SK-N-SH (cell line): ENCODE data around the gene STIL. TPM values are rescaled to one million over a fixed set of nuclear protein-coding genes. Genes with fewer than 3 reads are reported as not detected.
A peak's percentile ranks its signal among the peaks of the same experiment; 100 is the strongest.

Source experiments
- CTCF ChIA-PET: fragments of 300-600, 350-600 bp; formaldehyde crosslinking; extraction: SDS; loops from one replicate; lab custom pipeline; 2021; lab: Yijun Ruan, JAX
- POLR2A ChIA-PET: fragments of 350-600 bp; sonication (Branson Sonifier 250); formaldehyde crosslinking; extraction: SDS; loops from one replicate; lab custom pipeline; 2020; ENCODE audit warnings: antibody characterized with exemption, inconsistent platforms; lab: Yijun Ruan, JAX
- DNase-seq: peaks from one replicate; pipeline ENCODE4 v3.0.0; 2012
- H2AFZ ChIP-seq: fragments of 200-600 bp; sonication (generic); 2 replicates; pipeline ENCODE4 v1.8.1; 2016; ENCODE audit warnings: antibody characterized with exemption, mild to moderate bottlenecking, low read depth
- H3F3A ChIP-seq: fragments of 200-600 bp; sonication (generic); replicated peaks from 2 replicates; pipeline ENCODE3; 2016; ENCODE audit warnings: antibody characterized with exemption, mild to moderate bottlenecking; ENCODE audit not compliant: insufficient read depth
- H3K27ac ChIP-seq, 2 experiments: fragments of 200-500 bp in 1 of 2; fragments of 200-600 bp in 1 of 2; sonication (Bioruptor generic) in 1 of 2; sonication (generic), shearing (Covaris generic) in 1 of 2; 2 replicates each; pipeline versions ENCODE4 v1.5.1 to v1.6.1; 2014 to 2016; ENCODE audit warnings: low read depth in 2 of 2, inconsistent platforms in 1 of 2, low read length in 1 of 2, mild to moderate bottlenecking in 1 of 2, mixed read lengths in 1 of 2
- H3K27me3 ChIP-seq: fragments of 200-600 bp; sonication (generic), shearing (Covaris generic); 2 replicates; pipeline ENCODE4 v1.6.1; 2016; ENCODE audit warnings: mixed run types; ENCODE audit not compliant: insufficient read depth
- H3K36me3 ChIP-seq, 2 experiments: fragments of 200-500 bp in 1 of 2; fragments of 200-600 bp in 1 of 2; sonication (Bioruptor generic) in 1 of 2; sonication (generic) in 1 of 2; replicated peaks in 1 of 2; 2 replicates each; pipeline versions ENCODE3 to v1.5.1; 2014 to 2016; ENCODE audit warnings: low read length in 1 of 2, mild to moderate bottlenecking in 1 of 2; ENCODE audit not compliant: insufficient read depth in 2 of 2, control insufficient read depth in 1 of 2
- H3K4me1 ChIP-seq, 2 experiments: fragments of 200-500 bp in 1 of 2; fragments of 200-600 bp in 1 of 2; sonication (Bioruptor generic) in 1 of 2; sonication (generic), shearing (Covaris generic) in 1 of 2; 2 replicates each; pipeline versions ENCODE4 v1.5.1 to v1.6.1; 2014 to 2016; ENCODE audit warnings: low read depth in 1 of 2, low read length in 1 of 2, mixed run types in 1 of 2; ENCODE audit not compliant: insufficient read depth in 2 of 2, control insufficient read depth in 1 of 2
- H3K4me2 ChIP-seq: fragments of 200-600 bp; sonication (generic), shearing (Covaris generic); 2 replicates; pipeline ENCODE4 v1.6.1; 2017; ENCODE audit warnings: mixed run types
- H3K4me3 ChIP-seq, 2 experiments: fragments of 200-500 bp in 1 of 2; fragments of 200-600 bp in 1 of 2; sonication (Bioruptor generic) in 1 of 2; sonication (generic), shearing (Covaris generic) in 1 of 2; 2 replicates each; pipeline versions ENCODE4 v1.5.1 to v1.8.1; 2014 to 2016; ENCODE audit warnings: low read depth in 2 of 2, inconsistent platforms in 1 of 2, low read length in 1 of 2, mild to moderate bottlenecking in 1 of 2, mixed read lengths in 1 of 2, moderate library complexity in 1 of 2
- H3K79me2 ChIP-seq: fragments of 200-600 bp; sonication (generic); 2 replicates; pipeline ENCODE4 v1.8.1; 2017; ENCODE audit warnings: mild to moderate bottlenecking; ENCODE audit not compliant: insufficient read depth
- H3K9ac ChIP-seq: fragments of 200-600 bp; sonication (generic); 2 replicates; pipeline ENCODE4 v1.6.1; 2017; ENCODE audit warnings: mixed run types
- H3K9me2 ChIP-seq: fragments of 200-600 bp; sonication (generic); 2 replicates; pipeline ENCODE4 v1.6.1; 2017; ENCODE audit warnings: mixed run types
- H3K9me3 ChIP-seq: fragments of 200-600 bp; sonication (generic); 2 replicates; pipeline ENCODE4 v1.6.1; 2017; ENCODE audit warnings: mixed run types, mild to moderate bottlenecking, moderate library complexity
- H4K20me1 ChIP-seq: fragments of 200-600 bp; sonication (generic); 2 replicates; pipeline ENCODE4 v1.6.1; 2017; ENCODE audit warnings: mild to moderate bottlenecking, mixed run types; ENCODE audit not compliant: insufficient read depth
- EP300 ChIP-seq, 2 experiments: IDR thresholded peaks; 2 replicates each; pipeline versions ENCODE4 v1.4.0 to v1.6.1; 2012; ENCODE audit warnings: borderline replicate concordance in 1 of 2, low read depth in 1 of 2, low read length in 1 of 2
- IRF3 ChIP-seq: fragments of 150-350 bp; IDR thresholded peaks from 2 replicates; pipeline ENCODE4 v1.6.1; 2016; ENCODE audit warnings: mild to moderate bottlenecking, low read depth, low read length
- JUND ChIP-seq: IDR thresholded peaks from 2 replicates; pipeline ENCODE4 v1.4.0; 2012
- MAX ChIP-seq: IDR thresholded peaks from 2 replicates; pipeline ENCODE4 v1.4.0; 2012; ENCODE audit warnings: low read depth
- MEF2A ChIP-seq: IDR thresholded peaks from 2 replicates; pipeline ENCODE4 v1.4.0; 2012; ENCODE audit warnings: low read depth, borderline replicate concordance
- REST ChIP-seq: IDR thresholded peaks from 2 replicates; pipeline ENCODE4 v1.6.1; 2012; ENCODE audit warnings: mild to moderate bottlenecking, low read depth, low read length, moderate library complexity
- USF1 ChIP-seq: IDR thresholded peaks from 2 replicates; pipeline ENCODE4 v1.4.0; 2012; ENCODE audit warnings: low read depth, borderline replicate concordance
- WGBS: methylation state at CpG from one replicate; pipeline ENCODE4 v1.1.6; 2017; ENCODE audit warnings: low lambda C conversion rate; 5-methylcytosine and 5-hydroxymethylcytosine counted together
- polyA plus RNA-seq, 3 experiments: library from polyadenylated mRNA; depleted of rRNA; stranded (reverse); fragments of >200 nt; gene quantifications; 2 replicates each; pipeline ENCODE4 v1.2.3, GENCODE V29; 2012
- TF ChIP-seq, protein P1 (sequence below): IDR thresholded peaks from 2 replicates; pipeline ENCODE4 v1.4.0; 2012; ENCODE audit warnings: low read depth, borderline replicate concordance

The STIL gene
- polyA plus RNA-seq, 1 of the 3 experiments (the other 2 are of a cell fraction), result 4.9 TPM

- TF ChIP-seq MEF2A, result no peak
- TF ChIP-seq, protein P1, sequence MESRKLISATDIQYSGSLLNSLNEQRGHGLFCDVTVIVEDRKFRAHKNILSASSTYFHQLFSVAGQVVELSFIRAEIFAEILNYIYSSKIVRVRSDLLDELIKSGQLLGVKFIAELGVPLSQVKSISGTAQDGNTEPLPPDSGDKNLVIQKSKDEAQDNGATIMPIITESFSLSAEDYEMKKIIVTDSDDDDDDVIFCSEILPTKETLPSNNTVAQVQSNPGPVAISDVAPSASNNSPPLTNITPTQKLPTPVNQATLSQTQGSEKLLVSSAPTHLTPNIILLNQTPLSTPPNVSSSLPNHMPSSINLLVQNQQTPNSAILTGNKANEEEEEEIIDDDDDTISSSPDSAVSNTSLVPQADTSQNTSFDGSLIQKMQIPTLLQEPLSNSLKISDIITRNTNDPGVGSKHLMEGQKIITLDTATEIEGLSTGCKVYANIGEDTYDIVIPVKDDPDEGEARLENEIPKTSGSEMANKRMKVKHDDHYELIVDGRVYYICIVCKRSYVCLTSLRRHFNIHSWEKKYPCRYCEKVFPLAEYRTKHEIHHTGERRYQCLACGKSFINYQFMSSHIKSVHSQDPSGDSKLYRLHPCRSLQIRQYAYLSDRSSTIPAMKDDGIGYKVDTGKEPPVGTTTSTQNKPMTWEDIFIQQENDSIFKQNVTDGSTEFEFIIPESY, result peak; percentile 72
- no peak; the same call in 1 of the 2 replicates for TF ChIP-seq MAX
- TF ChIP-seq IRF3, result peak; percentile 70
- TF ChIP-seq, all 33 proteins: peak for 13
These were observed at the start of gene STIL (continued) for GRCh38 chr1:47313915-47314664.

DNA sequence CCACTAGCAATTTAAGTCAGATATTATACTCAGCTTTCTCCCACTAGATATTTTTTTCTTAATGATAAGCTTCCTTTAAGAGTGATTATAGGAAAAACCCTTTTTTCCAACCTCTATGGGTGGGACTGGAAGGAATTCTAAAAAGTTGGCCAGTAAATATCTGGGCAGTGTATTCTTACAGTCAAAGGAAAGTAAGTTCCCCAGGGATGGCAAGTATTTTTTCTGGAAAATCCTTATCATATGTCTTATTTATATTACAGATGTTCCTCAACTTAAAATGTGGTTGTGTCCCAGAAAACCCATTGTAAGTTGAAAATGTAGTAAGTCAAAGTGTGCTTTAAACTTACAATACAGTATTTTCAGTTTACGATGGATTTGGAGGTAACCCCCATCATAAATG, 48.9 kb upstream of the STIL start:
- DNase-seq, result no peak
- TF ChIP-seq REST, result no peak
- no peak for TF ChIP-seq USF1
- no peak for TF ChIP-seq EP300 (IDR thresholded peaks at IDR 0.05; ENCODE audit: borderline replicate concordance in 1 of 2, low read depth in 1 of 2, low read length in 1 of 2)
- TF ChIP-seq JUND, result no peak
- no peak for TF ChIP-seq MEF2A
- no peaks in the 10 kb centered on the region for H3K4me1 ChIP-seq
- H3K4me2 ChIP-seq, result no peak overlapping the region
- H4K20me1 ChIP-seq, result peaks cover 28% of the 10 kb centered on the region; the same call in 1 of the 2 replicates
- 100% methylated on average over 1 of the region's 1 CpG for WGBS
- H3K9me2 ChIP-seq, result no peaks in the 10 kb centered on the region
- H3K27me3 ChIP-seq, result no peaks in the 10 kb centered on the region
- no peak overlapping the region for H3K27ac ChIP-seq
- H3K36me3 ChIP-seq, result peaks cover 0 to 2% of the 10 kb centered on the region in 2 experiments
- ChIA-PET POLR2A (no interaction called here), CTCF (interaction anchor here (0.9 to 1.2 kb wide), 2 partner anchors 8 to 26 kb away, joined by 3 read pairs; no protein-coding TSS in a partner anchor)
- no peak overlapping the region for H3K9ac ChIP-seq
- H3K4me3 ChIP-seq, result no peak overlapping the region
- H3K9me3 ChIP-seq, result no peaks in the 10 kb centered on the region
- no peaks in the 10 kb centered on the region for H3F3A ChIP-seq
- no peak overlapping the region for H2AFZ ChIP-seq
- H3K79me2 ChIP-seq, result peaks cover 91% of the 10 kb centered on the region
